ENCODE results near the gene SCAF11.

DNA sequence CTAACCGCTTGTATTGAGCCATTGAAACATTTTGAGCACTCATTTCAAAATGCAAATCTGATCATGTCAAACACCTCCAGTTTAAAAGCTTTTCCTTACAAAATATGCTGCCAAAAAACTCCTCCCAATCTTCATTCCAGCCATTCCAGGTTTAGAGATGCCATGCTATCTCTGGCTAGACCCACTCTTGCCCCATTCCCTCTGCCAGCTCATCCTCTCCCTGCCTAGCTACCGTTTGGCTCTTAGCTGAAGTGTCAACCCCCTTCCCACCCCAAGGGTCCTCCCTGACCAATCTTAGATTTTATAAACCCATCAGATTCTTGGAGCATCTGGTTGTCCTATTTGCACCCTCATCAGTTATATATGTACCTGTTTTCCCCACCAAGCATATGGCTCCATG lies 75.0 kb downstream of the SCAF11 start:
- TF ChIP-seq POLR2AphosphoS5 (IDR thresholded peaks at IDR 0.05; ENCODE audit: low read depth): no peak
- TF ChIP-seq, protein P1, sequence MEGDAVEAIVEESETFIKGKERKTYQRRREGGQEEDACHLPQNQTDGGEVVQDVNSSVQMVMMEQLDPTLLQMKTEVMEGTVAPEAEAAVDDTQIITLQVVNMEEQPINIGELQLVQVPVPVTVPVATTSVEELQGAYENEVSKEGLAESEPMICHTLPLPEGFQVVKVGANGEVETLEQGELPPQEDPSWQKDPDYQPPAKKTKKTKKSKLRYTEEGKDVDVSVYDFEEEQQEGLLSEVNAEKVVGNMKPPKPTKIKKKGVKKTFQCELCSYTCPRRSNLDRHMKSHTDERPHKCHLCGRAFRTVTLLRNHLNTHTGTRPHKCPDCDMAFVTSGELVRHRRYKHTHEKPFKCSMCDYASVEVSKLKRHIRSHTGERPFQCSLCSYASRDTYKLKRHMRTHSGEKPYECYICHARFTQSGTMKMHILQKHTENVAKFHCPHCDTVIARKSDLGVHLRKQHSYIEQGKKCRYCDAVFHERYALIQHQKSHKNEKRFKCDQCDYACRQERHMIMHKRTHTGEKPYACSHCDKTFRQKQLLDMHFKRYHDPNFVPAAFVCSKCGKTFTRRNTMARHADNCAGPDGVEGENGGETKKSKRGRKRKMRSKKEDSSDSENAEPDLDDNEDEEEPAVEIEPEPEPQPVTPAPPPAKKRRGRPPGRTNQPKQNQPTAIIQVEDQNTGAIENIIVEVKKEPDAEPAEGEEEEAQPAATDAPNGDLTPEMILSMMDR (conservative IDR thresholded peaks at IDR 0.05; ENCODE audit: low read depth in 2 of 2): no peak
- no peak for TF ChIP-seq EZH2 (IDR thresholded peaks at IDR 0.05; ENCODE audit: low read depth, unreplicated experiment)
- TF ChIP-seq CREB1 (CRISPR knock-in tag; IDR thresholded peaks at IDR 0.05; ENCODE audit: low read depth): no peak
- TF ChIP-seq, protein P2, sequence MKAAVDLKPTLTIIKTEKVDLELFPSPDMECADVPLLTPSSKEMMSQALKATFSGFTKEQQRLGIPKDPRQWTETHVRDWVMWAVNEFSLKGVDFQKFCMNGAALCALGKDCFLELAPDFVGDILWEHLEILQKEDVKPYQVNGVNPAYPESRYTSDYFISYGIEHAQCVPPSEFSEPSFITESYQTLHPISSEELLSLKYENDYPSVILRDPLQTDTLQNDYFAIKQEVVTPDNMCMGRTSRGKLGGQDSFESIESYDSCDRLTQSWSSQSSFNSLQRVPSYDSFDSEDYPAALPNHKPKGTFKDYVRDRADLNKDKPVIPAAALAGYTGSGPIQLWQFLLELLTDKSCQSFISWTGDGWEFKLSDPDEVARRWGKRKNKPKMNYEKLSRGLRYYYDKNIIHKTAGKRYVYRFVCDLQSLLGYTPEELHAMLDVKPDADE (IDR thresholded peaks at IDR 0.05): no peak
